K562 (cell line): Measurements from ENCODE around the gene CAPS. TPM values are rescaled to one million over a fixed set of nuclear protein-coding genes. Genes with fewer than 3 reads are reported as not detected.

Experiments used
- ATAC-seq: fragments of 200-7000 bp; cut with Tn5 transposase; 3 replicates; pipeline ENCODE4 v1.9.1; 2020; ENCODE audit warnings: moderate library complexity
- BruUV-seq: library from RNA; stranded (reverse); fragments of 400-500 nt; replicated peaks from 2 replicates; lab custom pipeline; 2021; lab: Mats Ljungman, UMichigan
- CTCF ChIA-PET: fragments of 300-600 bp; formaldehyde crosslinking; extraction: SDS; loops from one replicate; lab custom pipeline; 2021; ENCODE audit warnings: low intra/inter-chr PET ratio; lab: Yijun Ruan, JAX
- POLR2A ChIA-PET: fragments of 300-600, 350-650 bp; sonication (Branson Sonifier 250); formaldehyde crosslinking; extraction: SDS; loops from one replicate; lab custom pipeline; 2021; ENCODE audit warnings: antibody characterized with exemption, inconsistent platforms; lab: Yijun Ruan, JAX
- DNase-seq, 4 experiments: peaks; one replicate each; pipeline versions ENCODE4 v3.0.0 to v3.0.0-alpha.2; 2011 to 2018; ENCODE audit warnings: low spot score in 3 of 4, mixed read lengths in 3 of 4; ENCODE audit errors: extremely low read depth in 1 of 4
- FAIRE-seq: peaks from 2 replicates; lab custom pipeline; 2011; peaks lifted over from hg19 to GRCh38; lab: Jason Lieb, UNC
- H2AFZ ChIP-seq: 2 replicates; pipeline ENCODE4 v1.6.0; 2011; ENCODE audit warnings: low read depth, low read length, control low read depth, inconsistent platforms
- H3K27ac ChIP-seq: fragments of 200-600 bp; 3 replicates; pipeline ENCODE4 v1.8.0; 2011; ENCODE audit warnings: low read depth, mild to moderate bottlenecking, control low read depth, inconsistent platforms, low read length, moderate library complexity, mixed read lengths; ENCODE audit errors: extremely low read depth
- H3K27me3 ChIP-seq, 2 experiments: fragments of 300-600 bp in 1 of 2; 2 replicates in 1 of 2; 3 replicates in 1 of 2; pipeline versions ENCODE4 v1.6.0 to v1.8.0; 2011; ENCODE audit warnings: inconsistent platforms in 2 of 2, low read length in 2 of 2, mild to moderate bottlenecking in 1 of 2, mixed read lengths in 1 of 2, moderate library complexity in 1 of 2; ENCODE audit not compliant: control insufficient read depth in 2 of 2, insufficient read depth in 2 of 2
- H3K36me3 ChIP-seq: fragments of 300-600 bp; 3 replicates; pipeline ENCODE4 v1.8.0; 2011; ENCODE audit warnings: mild to moderate bottlenecking, low read length, inconsistent platforms; ENCODE audit not compliant: control insufficient read depth, insufficient read depth
- H3K4me1 ChIP-seq, 2 experiments: fragments of 200-600 bp in 1 of 2; replicated peaks in 1 of 2; 2 replicates in 1 of 2; 3 replicates in 1 of 2; pipeline versions ENCODE4 v1.5.1 to v1.8.0; 2011; ENCODE audit warnings: inconsistent platforms in 2 of 2, low read length in 2 of 2, mild to moderate bottlenecking in 1 of 2, mixed read lengths in 1 of 2, moderate library complexity in 1 of 2; ENCODE audit not compliant: control insufficient read depth in 2 of 2, insufficient read depth in 2 of 2
- H3K4me2 ChIP-seq: 2 replicates; pipeline ENCODE4 v1.6.1; 2011; ENCODE audit warnings: low read length, control low read depth, inconsistent platforms, mixed read lengths; ENCODE audit not compliant: insufficient read depth
- H3K4me3 ChIP-seq: fragments of 200-600 bp; sonication (generic), shearing (Covaris generic); 2 replicates; pipeline ENCODE4 v1.5.1; 2016; ENCODE audit warnings: control low read depth, inconsistent platforms
- H3K79me2 ChIP-seq: fragments of 200-600 bp; 3 replicates; pipeline ENCODE4 v1.8.0; 2011; ENCODE audit warnings: low read length, inconsistent platforms; ENCODE audit not compliant: control insufficient read depth, insufficient read depth
- H3K9ac ChIP-seq, 2 experiments: 2 replicates each; pipeline versions ENCODE4 v1.6.0 to v1.6.1; 2011; ENCODE audit warnings: low read depth in 2 of 2, low read length in 2 of 2, control low read depth in 1 of 2, inconsistent platforms in 1 of 2, mild to moderate bottlenecking in 1 of 2, mixed read lengths in 1 of 2; ENCODE audit not compliant: insufficient read depth in 1 of 2
- H3K9me1 ChIP-seq: one replicate; pipeline ENCODE4 v1.6.0; 2011; ENCODE audit warnings: inconsistent platforms, mild to moderate bottlenecking, low read length, moderate library complexity; ENCODE audit not compliant: control insufficient read depth, insufficient read depth
- H3K9me3 ChIP-seq: replicated peaks from 2 replicates; pipeline ENCODE4 v1.5.1; 2011; ENCODE audit warnings: low read depth, low read length, inconsistent platforms; ENCODE audit not compliant: control insufficient read depth, insufficient read depth
- H4K20me1 ChIP-seq: replicated peaks from 2 replicates; pipeline ENCODE4 v1.6.1; 2011; ENCODE audit warnings: low read length, inconsistent platforms, mixed read lengths; ENCODE audit not compliant: control insufficient read depth, insufficient read depth
- ARNT ChIP-seq, 2 experiments: fragments of 450-650 bp; IDR thresholded peaks; 2 replicates each; pipeline ENCODE4 v1.6.1; 2016; ENCODE audit warnings: mild to moderate bottlenecking in 1 of 2
- ATF3 ChIP-seq, 2 experiments: fragments of 450-650 bp in 1 of 2; sonication (generic) in 1 of 2; formaldehyde crosslinking in 1 of 2; IDR thresholded peaks in 1 of 2; conservative IDR thresholded peaks in 1 of 2; 2 replicates each; pipeline versions ENCODE4 v1.6.1 to v1.8.1; 2016 to 2023; ENCODE audit warnings: mild to moderate bottlenecking in 2 of 2, moderate library complexity in 2 of 2, inconsistent platforms in 1 of 2, missing genetic modification reagents in 1 of 2
- ATF7 ChIP-seq: fragments of 450-650 bp; IDR thresholded peaks from 2 replicates; pipeline ENCODE4 v1.7.1; 2014; ENCODE audit warnings: mild to moderate bottlenecking, moderate library complexity
- HMG20B ChIP-seq: fragments of 250-450 bp; sonication (Bioruptor Pico); IDR thresholded peaks from 2 replicates; pipeline ENCODE4 v1.5.0; 2021; ENCODE audit warnings: mild to moderate bottlenecking
- JUND ChIP-seq, 2 experiments: IDR thresholded peaks; 2 replicates in 1 of 2; 3 replicates in 1 of 2; pipeline ENCODE4 v1.6.1; 2011; ENCODE audit warnings: borderline replicate concordance in 2 of 2, low read depth in 2 of 2, low read length in 2 of 2, improper control_type of control experiment in 1 of 2, missing biosample characterization in 1 of 2, missing genetic modification characterization in 1 of 2, missing genetic modification reagents in 1 of 2
- WGBS: fragments of 100-300 bp; shearing (Covaris generic); methylation state at CpG from one replicate; pipeline ENCODE4 v1.1.6; 2016; ENCODE audit warnings: low coverage, mixed read lengths; ENCODE audit not compliant: insufficient coverage; ENCODE audit errors: missing lambda C conversion rate; 5-methylcytosine and 5-hydroxymethylcytosine counted together
- in situ Hi-C: fragments of 300-500 bp; cut with MboI; formaldehyde crosslinking; loops from 4 replicates; pipeline ENCODE4 v1.15.0; 2018; ENCODE audit warnings: inconsistent platforms, mixed read lengths
- intact Hi-C: fragments of 100-400 bp; cut with micrococcal nuclease; formaldehyde crosslinking; loops from 2 replicates; pipeline ENCODE4 v1.14.2; 2022
- polyA plus RNA-seq, 8 experiments: library from polyadenylated mRNA; depleted of rRNA in 4 of 8; stranded (reverse) in 5 of 8; unstranded in 3 of 8; fragments of >200 nt; fragmentation: Nextera tagmentation in 2 of 8; fragmentation: Illumina TruSeq in 1 of 8; extraction: Ambion mirVana in 2 of 8; extraction: Trizol in 1 of 8; gene quantifications; 2 replicates each; pipeline versions ENCODE4 v1.2.1 to v1.2.3, GENCODE V29; 2011 to 2014; ENCODE audit warnings: inconsistent platforms in 1 of 8, missing spikeins in 1 of 8
- total RNA-seq, 7 experiments: library from RNA; depleted of rRNA in 6 of 7; stranded (reverse); fragments of >200 nt in 6 of 7; fragmentation: Illumina TruSeq in 2 of 7; extraction: Trizol in 2 of 7; gene quantifications; 2 replicates each; pipeline versions ENCODE4 v1.2.1 to v1.2.3, GENCODE V29; 2011 to 2021; ENCODE audit warnings: low replicate concordance in 1 of 7

The CAPS gene
- total and polyA plus RNA-seq, 9 of the 15 experiments (the other 6 are each of a cell fraction or from before 2014, with no cell fraction given), result 0.15 to 4.0 (median 0.91) TPM

DNA sequence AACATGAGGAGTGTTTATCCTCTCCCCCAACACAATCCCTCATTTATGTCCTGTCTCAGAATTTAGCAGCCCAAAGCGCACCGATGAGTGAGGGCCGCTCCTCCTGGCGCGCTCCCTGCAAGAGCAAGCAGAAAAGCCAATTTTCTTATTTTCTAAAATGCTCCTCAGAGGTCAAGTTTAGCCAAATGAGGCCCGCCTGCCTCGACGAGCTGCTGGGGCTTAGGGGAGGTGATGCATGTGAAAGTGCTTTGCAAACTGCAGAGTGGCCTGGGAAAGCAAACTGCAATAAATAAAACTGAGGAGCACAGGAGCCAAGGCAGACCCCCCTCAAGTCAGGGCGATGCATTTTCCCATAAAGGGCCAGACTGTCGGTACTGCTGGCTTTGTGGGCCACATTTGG is 29.0 kb downstream of the CAPS start:
- Histone ChIP-seq H3K9me1 (peaks cover 16% of the 10 kb centered on the region), H3K4me1 (peaks cover 4 to 28% of the 10 kb centered on the region in 2 experiments; a peak in 4 of 5 replicates), H3K79me2 (peaks cover 62% of the 10 kb centered on the region), H4K20me1 (peaks cover 26% of the 10 kb centered on the region), H3K9me3 (no peaks in the 10 kb centered on the region), H3K4me3 (no peak overlapping the region), H3K9ac (peak overlapping the region in 1 of 2 experiments; percentile 70; a peak in 1 of 4 replicates), H3K27me3 (no peaks in the 10 kb centered on the region), H2AFZ (no peak overlapping the region), H3K36me3 (peaks cover 55% of the 10 kb centered on the region; the same call in 2 of the 3 replicates), H3K27ac (no peak overlapping the region), H3K4me2 (no peak overlapping the region)
- TF ChIP-seq HMG20B (CRISPR knock-in tag), result no peak
- ChIA-PET CTCF (no interaction called here), POLR2A (interaction anchor here (0.6 to 1.6 kb wide), 2 partner anchors 10 to 32 kb away, joined by 4 to 7 read pairs; no protein-coding TSS in a partner anchor)
- no peak for FAIRE-seq
- no peak for DNase-seq
- no peak for ATAC-seq
- WGBS, result 89% methylated on average over 10 of the region's 10 CpGs
- intact Hi-C loops, result no loop called here
- no TSS peak for BruUV-seq
- in situ Hi-C loops, result no loop called here

DNA sequence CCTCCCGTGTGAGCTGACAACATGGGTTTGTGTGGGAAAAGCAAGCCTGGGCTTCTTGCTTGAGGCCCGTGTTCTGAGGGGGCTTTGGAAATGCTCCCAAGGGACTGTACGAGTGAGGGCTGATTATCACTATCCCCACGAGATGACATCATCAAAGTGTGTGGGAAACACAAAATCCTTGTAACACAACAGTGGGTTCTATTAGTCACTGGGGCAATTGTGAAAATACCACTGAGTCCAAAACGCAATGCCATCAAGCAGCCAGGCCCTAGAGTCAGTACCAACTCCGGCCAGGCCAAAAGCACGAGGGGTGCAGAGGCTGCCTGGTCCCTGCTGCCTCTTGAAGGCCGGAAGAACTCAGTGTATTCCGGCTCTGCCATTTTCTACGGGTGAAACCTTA is 29.6 kb downstream of the CAPS start:
- intact Hi-C loops, result no loop called here
- H3K9me1 ChIP-seq, result peaks cover 16% of the 10 kb centered on the region
- H4K20me1 ChIP-seq, result peaks cover 26% of the 10 kb centered on the region
- POLR2A ChIA-PET, result interaction anchor here (0.6 to 1.6 kb wide), 2 partner anchors 10 to 28 kb away, joined by 3 to 4 read pairs; no protein-coding TSS in a partner anchor
- H3K27me3 ChIP-seq, result no peaks in the 10 kb centered on the region
- FAIRE-seq (peak; percentile 32), ATAC-seq (no peak), DNase-seq (no peak)
- H3K9me3 ChIP-seq, result no peaks in the 10 kb centered on the region
- H3K9ac ChIP-seq, result peak overlapping the region in 1 of 2 experiments; percentile 76; a peak in 2 of 4 replicates
- WGBS, result 74% methylated on average over 10 of the region's 10 CpGs
- peaks cover 56% of the 10 kb centered on the region; the same call in 2 of the 3 replicates for H3K36me3 ChIP-seq
- H3K4me1 ChIP-seq, result peaks cover 4 to 28% of the 10 kb centered on the region in 2 experiments; a peak in 4 of 5 replicates
- H3K4me3 ChIP-seq, result no peak overlapping the region
- H3K4me2 ChIP-seq, result no peak overlapping the region
- no peak overlapping the region for H3K27ac ChIP-seq
- no peak overlapping the region for H2AFZ ChIP-seq
- peaks cover 66% of the 10 kb centered on the region for H3K79me2 ChIP-seq
- in situ Hi-C loops, result no loop called here
- BruUV-seq, result no TSS peak
- TF ChIP-seq ATF7 (peak; percentile 65; the same call in 1 of the 2 replicates), JUND (IDR thresholded peaks at IDR 0.05; ENCODE audit: borderline replicate concordance, low read depth, low read length) (peak; percentile 13; the same call in 1 of the 2 replicates), JUND (tag; IDR thresholded peaks at IDR 0.05; ENCODE audit: borderline replicate concordance, low read depth, low read length) (peak; percentile 34; the same call in 1 of the 3 replicates), ATF3 (IDR thresholded peaks at IDR 0.05) (peak; percentile 84), ATF3 (CRISPR knock-in tag; conservative IDR thresholded peaks at IDR 0.05) (no peak), ARNT (IDR thresholded peaks at IDR 0.05) (no peak)
- CTCF ChIA-PET, result no interaction called here
